SHP77 treated with DMSO at 0.1 percent for 48 hours (cell line): Measurements from ENCODE around the gene TPK1.
"Not testable (repeated sequence)": the region's sequence is repeated elsewhere in the genome, so short reads cannot be mapped to it uniquely, and the experiment has no call there.

Source experiments
- DNase-seq: peaks from one replicate; lab custom pipeline; 2025; lab: John Stamatoyannopoulos, UW

The TPK1 gene

GRCh38 chr7:144474800-144475615, 360.8 kb downstream of the TPK1 start:
- DNase-seq, result no peak

GRCh38 chr7:144474363-144474762, 361.5 kb downstream of the TPK1 start:
- no peak for DNase-seq

GRCh38 chr7:144473908-144474307, 361.9 kb downstream of the TPK1 start:
- no peak for DNase-seq

- no peak for DNase-seq
These were observed 365.8 kb downstream of the TPK1 start for GRCh38 chr7:144470078-144470477.

GRCh38 chr7:144468990-144469732, 366.7 kb downstream of the TPK1 start:
- no peak for DNase-seq

- DNase-seq, result no peak
These were observed 376.2 kb downstream of the TPK1 start for GRCh38 chr7:144459635-144460034.

GRCh38 chr7:144455040-144455404, 380.8 kb downstream of the TPK1 start:
- no peak for DNase-seq

GRCh38 chr7:144454256-144455039, 381.4 kb downstream of the TPK1 start:
- DNase-seq, result no peak

- DNase-seq, result no peak
These were observed 383.8 kb downstream of the TPK1 start for GRCh38 chr7:144452064-144452463.

- no peak for DNase-seq
These were observed 390.3 kb downstream of the TPK1 start for GRCh38 chr7:144445590-144445989.

- DNase-seq, result no peak
These were observed 396.1 kb downstream of the TPK1 start for GRCh38 chr7:144439717-144440205.

- no peak for DNase-seq
These were observed 397.1 kb downstream of the TPK1 start for GRCh38 chr7:144438759-144439158.

GRCh38 chr7:144437370-144438191, 398.3 kb downstream of the TPK1 start:
- DNase-seq, result no peak

- no peak for DNase-seq
These were observed 399.4 kb downstream of the TPK1 start for GRCh38 chr7:144436500-144436899.

GRCh38 chr7:144428431-144428830, 407.4 kb downstream of the TPK1 start:
- no peak for DNase-seq

- not testable (repeated sequence) for DNase-seq
These were observed 408.3 kb downstream of the TPK1 start for GRCh38 chr7:144427539-144427938.

- DNase-seq, result not testable (repeated sequence)
These were observed 416.9 kb downstream of the TPK1 start for GRCh38 chr7:144418931-144419330.

GRCh38 chr7:144416341-144416740, 419.5 kb downstream of the TPK1 start:
- no peak for DNase-seq

GRCh38 chr7:144415858-144416257, 420.0 kb downstream of the TPK1 start:
- no peak for DNase-seq

GRCh38 chr7:144414815-144415214, 421.0 kb downstream of the TPK1 start:
- DNase-seq, result no peak

- DNase-seq, result no peak
These were observed 425.4 kb downstream of the TPK1 start for GRCh38 chr7:144410441-144410840.

- DNase-seq, result no peak
These were observed 427.7 kb downstream of the TPK1 start for GRCh38 chr7:144408121-144408520.
